H1 (cell line): ENCODE measurements around the gene TASOR2. TPM values are rescaled to one million over a fixed set of nuclear protein-coding genes. Genes with fewer than 3 reads are reported as not detected.

Source experiments
- CTCF ChIA-PET: fragments of 300-600 bp; sonication (Branson Sonifier 250); formaldehyde crosslinking; loops from one replicate; lab custom pipeline; 2021; ENCODE audit not compliant: partially characterized antibody; lab: Charles Lee
- POLR2A ChIA-PET: fragments of 300-600 bp; sonication (Branson Sonifier 250); formaldehyde crosslinking; loops from one replicate; lab custom pipeline; 2021; ENCODE audit warnings: inconsistent platforms; ENCODE audit not compliant: partially characterized antibody; lab: Charles Lee
- DNase-seq, 2 experiments: peaks; one replicate each; pipeline versions ENCODE4 v3.0.0 to v3.0.0-alpha.2; 2010 to 2022; ENCODE audit warnings: low spot score in 2 of 2, low read depth in 1 of 2, mixed read lengths in 1 of 2
- FAIRE-seq: peaks from 2 replicates; lab custom pipeline; 2011; peaks lifted over from hg19 to GRCh38; lab: Jason Lieb, UNC
- H2AFZ ChIP-seq: 2 replicates; pipeline ENCODE4 v1.8.1; 2012; ENCODE audit warnings: low read length, inconsistent platforms
- H2AK5ac ChIP-seq: 2 replicates; pipeline ENCODE4 v1.6.1; 2013; ENCODE audit warnings: low read depth, low read length
- H2BK120ac ChIP-seq: replicated peaks from 2 replicates; pipeline ENCODE3; 2013; ENCODE audit warnings: low read depth, low read length, inconsistent platforms
- H2BK12ac ChIP-seq: 2 replicates; pipeline ENCODE4 v1.6.1; 2013; ENCODE audit warnings: low read depth, low read length
- H2BK15ac ChIP-seq: 2 replicates; pipeline ENCODE4 v1.6.1; 2013; ENCODE audit warnings: low read length
- H2BK20ac ChIP-seq: 2 replicates; pipeline ENCODE4 v1.6.1; 2013; ENCODE audit warnings: low read length
- H2BK5ac ChIP-seq: 2 replicates; pipeline ENCODE4 v1.6.1; 2013; ENCODE audit warnings: low read depth, low read length
- H3K14ac ChIP-seq: 2 replicates; pipeline ENCODE4 v1.6.1; 2013; ENCODE audit warnings: inconsistent platforms; ENCODE audit not compliant: insufficient read length
- H3K18ac ChIP-seq: 2 replicates; pipeline ENCODE4 v1.6.1; 2013; ENCODE audit warnings: low read length; ENCODE audit errors: extremely low read depth
- H3K23ac ChIP-seq: 2 replicates; pipeline ENCODE4 v1.6.1; 2013; ENCODE audit warnings: inconsistent platforms; ENCODE audit not compliant: insufficient read length
- H3K23me2 ChIP-seq: 2 replicates; pipeline ENCODE4 v1.6.1; 2013; ENCODE audit warnings: low read depth, low read length
- H3K27ac ChIP-seq: 2 replicates; pipeline ENCODE4 v1.6.1; 2011; ENCODE audit warnings: low read depth, low read length, inconsistent platforms
- H3K27me3 ChIP-seq, 4 experiments: replicated peaks in 1 of 4; 1 replicate in 1 of 4; 2 replicates in 3 of 4; pipeline versions ENCODE4 v1.6.1 to v1.8.1; 2011 to 2013; ENCODE audit warnings: low read length in 3 of 4, mild to moderate bottlenecking in 3 of 4, inconsistent platforms in 2 of 4, mixed read lengths in 2 of 4, moderate library complexity in 1 of 4; ENCODE audit not compliant: control insufficient read depth in 3 of 4, insufficient read depth in 3 of 4; ENCODE audit errors: extremely low read depth in 1 of 4
- H3K36me3 ChIP-seq, 4 experiments: 2 replicates each; pipeline versions ENCODE4 v1.6.1 to v1.8.1; 2011 to 2013; ENCODE audit warnings: mild to moderate bottlenecking in 4 of 4, low read length in 3 of 4, moderate library complexity in 2 of 4, control low read depth in 1 of 4, inconsistent platforms in 1 of 4; ENCODE audit not compliant: insufficient read depth in 4 of 4, control insufficient read depth in 2 of 4
- H3K4ac ChIP-seq: replicated peaks from 2 replicates; pipeline ENCODE3; 2013; ENCODE audit warnings: low read length, low read depth, mixed read lengths, inconsistent platforms; ENCODE audit not compliant: insufficient read length
- H3K4me1 ChIP-seq, 4 experiments: replicated peaks in 1 of 4; 1 replicate in 1 of 4; 2 replicates in 3 of 4; pipeline versions ENCODE4 v1.6.1 to v1.8.1; 2011 to 2013; ENCODE audit warnings: low read length in 3 of 4, inconsistent platforms in 2 of 4, mixed read lengths in 1 of 4; ENCODE audit not compliant: insufficient read depth in 4 of 4, control insufficient read depth in 3 of 4
- H3K4me2 ChIP-seq, 2 experiments: 2 replicates each; pipeline versions ENCODE4 v1.6.1 to v1.8.1; 2011 to 2013; ENCODE audit warnings: low read depth in 2 of 2, low read length in 2 of 2, control low read depth in 1 of 2, inconsistent platforms in 1 of 2, mild to moderate bottlenecking in 1 of 2; ENCODE audit not compliant: insufficient read depth in 1 of 2
- H3K4me3 ChIP-seq, 4 experiments: fragments of 200-600, 300-600 bp in 1 of 4; sonication (generic), shearing (Covaris generic), sonication (Bioruptor Twin) in 1 of 4; 2 replicates each; pipeline versions ENCODE4 v1.5.1 to v1.8.1; 2011 to 2016; ENCODE audit warnings: low read length in 4 of 4, low read depth in 3 of 4, control low read depth in 2 of 4, inconsistent platforms in 2 of 4, mild to moderate bottlenecking in 2 of 4, mixed read lengths in 1 of 4, moderate library complexity in 1 of 4; ENCODE audit not compliant: insufficient read depth in 2 of 4; ENCODE audit errors: extremely low read depth in 1 of 4
- H3K56ac ChIP-seq: replicated peaks from 2 replicates; pipeline ENCODE3; 2013; ENCODE audit warnings: low read depth, mild to moderate bottlenecking, mixed read lengths, low read length, inconsistent platforms; ENCODE audit not compliant: insufficient read length
- H3K79me1 ChIP-seq: 2 replicates; pipeline ENCODE4 v1.6.1; 2013; ENCODE audit warnings: low read depth, low read length, control low read depth
- H3K79me2 ChIP-seq, 2 experiments: 2 replicates each; pipeline versions ENCODE4 v1.6.1 to v1.8.1; 2012 to 2013; ENCODE audit warnings: low read length in 2 of 2, mild to moderate bottlenecking in 2 of 2, inconsistent platforms in 1 of 2; ENCODE audit not compliant: insufficient read depth in 2 of 2, control insufficient read depth in 1 of 2
- H3K9ac ChIP-seq, 4 experiments: replicated peaks in 1 of 4; 1 replicate in 1 of 4; 2 replicates in 3 of 4; pipeline versions ENCODE4 v1.6.1 to v1.8.1; 2011 to 2013; ENCODE audit warnings: low read depth in 3 of 4, low read length in 3 of 4, control low read depth in 2 of 4, mild to moderate bottlenecking in 2 of 4, moderate library complexity in 2 of 4, inconsistent platforms in 1 of 4; ENCODE audit errors: extremely low read depth in 1 of 4
- H3K9me3 ChIP-seq, 2 experiments: 2 replicates each; pipeline versions ENCODE4 v1.6.1 to v1.8.1; 2012 to 2013; ENCODE audit warnings: mild to moderate bottlenecking in 2 of 2, moderate library complexity in 2 of 2, control low read depth in 1 of 2, inconsistent platforms in 1 of 2, low read depth in 1 of 2, low read length in 1 of 2, mixed read lengths in 1 of 2; ENCODE audit not compliant: insufficient read depth in 2 of 2
- H4K20me1 ChIP-seq, 2 experiments: replicated peaks in 1 of 2; 2 replicates each; pipeline versions ENCODE3 to v1.8.1; 2011 to 2013; ENCODE audit warnings: inconsistent platforms in 2 of 2, low read length in 2 of 2, mild to moderate bottlenecking in 1 of 2; ENCODE audit not compliant: insufficient read depth in 2 of 2, control insufficient read depth in 1 of 2
- H4K5ac ChIP-seq: 2 replicates; pipeline ENCODE4 v1.6.1; 2013; ENCODE audit warnings: low read length, low read depth, mixed read lengths, inconsistent platforms; ENCODE audit not compliant: insufficient read length
- H4K8ac ChIP-seq: 2 replicates; pipeline ENCODE4 v1.8.0; 2013; ENCODE audit warnings: mild to moderate bottlenecking, moderate library complexity, low read length, inconsistent platforms; ENCODE audit not compliant: insufficient read depth; ENCODE audit errors: extremely low read depth
- H4K91ac ChIP-seq: replicated peaks from 2 replicates; pipeline ENCODE3; 2013; ENCODE audit warnings: low read length, mixed read lengths, inconsistent platforms; ENCODE audit not compliant: insufficient read length
- CBX8 ChIP-seq: fragments of 300-800, 300-1000 bp; sonication (generic); IDR thresholded peaks from 2 replicates; pipeline ENCODE4 v1.7.1; 2016; ENCODE audit warnings: low read depth, low read length, borderline replicate concordance
- CEBPB ChIP-seq: IDR thresholded peaks from 2 replicates; pipeline ENCODE4 v1.6.1; 2012; ENCODE audit warnings: low read depth, low read length
- CHD2 ChIP-seq: IDR thresholded peaks from 2 replicates; pipeline ENCODE4 v1.6.1; 2012; ENCODE audit warnings: low read length, improper control_type of control experiment
- EZH2 ChIP-seq: fragments of 200-600 bp; sonication (generic); IDR thresholded peaks from 2 replicates; pipeline ENCODE4 v1.7.1; 2012; ENCODE audit warnings: low read depth, mild to moderate bottlenecking, moderate library complexity, low read length, inconsistent platforms; ENCODE audit not compliant: severe bottlenecking
- JUND ChIP-seq: IDR thresholded peaks from 2 replicates; pipeline ENCODE4 v1.6.1; 2011; ENCODE audit warnings: mild to moderate bottlenecking, improper control_type of control experiment, low read length
- KDM1A ChIP-seq: fragments of 200-600, 300-600 bp; sonication (generic); IDR thresholded peaks from 2 replicates; pipeline ENCODE4 v1.7.1; 2016; ENCODE audit warnings: mild to moderate bottlenecking, low read length, borderline replicate concordance
- PHF8 ChIP-seq: fragments of 200-600 bp; sonication (generic); conservative IDR thresholded peaks from 2 replicates; pipeline ENCODE4 v1.7.1; 2012; ENCODE audit warnings: low read depth, mild to moderate bottlenecking, inconsistent platforms, low read length, moderate library complexity
- POU5F1 ChIP-seq: IDR thresholded peaks from 2 replicates; pipeline ENCODE4 v1.6.1; 2011; ENCODE audit warnings: low read depth, mild to moderate bottlenecking, low read length, moderate library complexity
- SIRT6 ChIP-seq: IDR thresholded peaks from one replicate; pipeline ENCODE4 v1.7.1; 2012; ENCODE audit warnings: low read length, inconsistent platforms
- TAF7 ChIP-seq: optimal IDR thresholded peaks from 2 replicates; pipeline ENCODE3; 2011; ENCODE audit warnings: low read depth, mild to moderate bottlenecking, inconsistent platforms, low read length, moderate library complexity, borderline replicate concordance
- TBP ChIP-seq: IDR thresholded peaks from 2 replicates; pipeline ENCODE4 v1.6.1; 2011; ENCODE audit warnings: low read depth, low read length, improper control_type of control experiment
- YY1 ChIP-seq: IDR thresholded peaks from 2 replicates; pipeline ENCODE4 v1.6.1; 2011; ENCODE audit warnings: low read depth, mild to moderate bottlenecking, low read length
- WGBS, 2 experiments: shearing (Covaris generic) in 1 of 2; methylation state at CpG; one replicate each; pipeline versions ENCODE4 v1.1.6 to v1.1.7; 2013 to 2015; ENCODE audit warnings: low lambda C conversion rate in 2 of 2, mixed read lengths in 2 of 2, inconsistent platforms in 1 of 2, low coverage in 1 of 2, missing lambda C conversion rate in 1 of 2; ENCODE audit not compliant: insufficient replicate concordance in 2 of 2, insufficient coverage in 1 of 2, insufficient read length in 1 of 2; ENCODE audit errors: extremely low coverage in 1 of 2, missing lambda C conversion rate in 1 of 2; 5-methylcytosine and 5-hydroxymethylcytosine counted together
- polyA plus RNA-seq, 7 experiments: library from polyadenylated mRNA; depleted of rRNA in 3 of 7; stranded (reverse) in 5 of 7; unstranded in 2 of 7; fragments of >200 nt in 5 of 7; fragments of 200-250 nt in 2 of 7; gene quantifications; 1 replicate in 5 of 7; 2 replicates in 1 of 7; 4 replicates in 1 of 7; pipeline versions ENCODE4 v1.2.1 to v1.2.3, GENCODE V29; 2011 to 2013; ENCODE audit warnings: missing spikeins in 2 of 7, mixed read lengths in 2 of 7
- total RNA-seq: library from RNA; stranded (reverse); fragmentation: NEBNext Ultra II Directional; extraction: Animal tissue kit (Norgen Biotek cat#: 25700); gene quantifications from 2 replicates; pipeline ENCODE4 v1.2.1, GENCODE V29; 2021
- TF ChIP-seq, protein P1 (sequence below): IDR thresholded peaks from 2 replicates; pipeline ENCODE4 v1.6.1; 2012; ENCODE audit warnings: inconsistent platforms
- TF ChIP-seq, protein P2 (sequence below): IDR thresholded peaks from 2 replicates; pipeline ENCODE4 v1.6.1; 2011; ENCODE audit warnings: low read depth, mild to moderate bottlenecking, low read length; ENCODE audit not compliant: insufficient read depth

The TASOR2 gene
- total and polyA plus RNA-seq, 2 of the 8 experiments (the other 6 are each of a cell fraction or from before 2014, with no cell fraction given) = 13.1 to 74.9 TPM

DNA sequence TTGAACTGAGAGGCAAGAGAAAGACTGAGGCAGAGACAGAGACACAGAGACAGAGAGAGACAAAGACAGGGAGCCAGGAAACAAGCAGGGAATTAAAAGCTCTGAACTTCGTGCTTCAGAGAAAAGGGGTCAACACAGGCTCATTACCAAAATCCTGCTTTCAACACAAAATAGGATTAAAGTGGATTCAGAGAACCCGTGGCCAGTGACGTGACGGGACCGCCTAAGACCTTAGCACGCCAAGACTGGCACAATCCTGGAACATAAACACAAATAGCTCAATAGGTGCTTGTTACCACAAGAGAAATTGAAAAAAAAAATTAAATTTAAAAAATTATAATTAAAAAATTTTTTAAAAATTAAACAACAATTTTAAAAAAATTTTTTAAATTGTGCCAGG, 39.7 kb upstream of the TASOR2 start:
- Histone ChIP-seq H3K14ac (no peak overlapping the region), H2BK5ac (no peak overlapping the region), H4K8ac (no peak overlapping the region), H2BK12ac (no peak overlapping the region), H4K91ac (no peak overlapping the region), H2AFZ (no peak overlapping the region), H3K4me3 (no peak overlapping the region), H3K79me1 (peaks cover 3% of the 10 kb centered on the region; the same call in 1 of the 2 replicates), H3K4me2 (no peak overlapping the region), H3K23me2 (no peaks in the 10 kb centered on the region), H2BK120ac (no peak overlapping the region), H4K20me1 (no peaks in the 10 kb centered on the region), H2BK20ac (no peak overlapping the region), H3K36me3 (peaks cover 0 to 22% (median 9%) of the 10 kb centered on the region in 4 experiments; a peak in 5 of 8 replicates), H3K56ac (no peak overlapping the region), H3K23ac (no peak overlapping the region), H3K9me3 (no peaks in the 10 kb centered on the region), H3K27me3 (no peaks in the 10 kb centered on the region), H3K18ac (no peak overlapping the region), H2BK15ac (no peak overlapping the region), H3K4ac (no peak overlapping the region), H3K79me2 (no peaks in the 10 kb centered on the region), H3K9ac (no peak overlapping the region), H3K4me1 (no peaks in the 10 kb centered on the region; a peak in 1 of 7 replicates), H3K27ac (no peak overlapping the region), H2AK5ac (no peak overlapping the region), H4K5ac (no peak overlapping the region)
- FAIRE-seq (no peak), DNase-seq (no peak)
- POLR2A ChIA-PET = no interaction called here
- 96% methylated on average over 6 of the region's 6 CpGs; no CpG with 5 or more reads in 1 of the 2 experiments for WGBS, 2 experiments
- TF ChIP-seq TAF7 (no peak), CEBPB (no peak), PHF8 (no peak), POU5F1 (no peak), CBX8 (no peak), CHD2 (no peak), YY1 (no peak), TBP (no peak), SIRT6 (no peak), KDM1A (no peak), JUND (no peak), EZH2 (no peak)
- TF ChIP-seq, protein P1, sequence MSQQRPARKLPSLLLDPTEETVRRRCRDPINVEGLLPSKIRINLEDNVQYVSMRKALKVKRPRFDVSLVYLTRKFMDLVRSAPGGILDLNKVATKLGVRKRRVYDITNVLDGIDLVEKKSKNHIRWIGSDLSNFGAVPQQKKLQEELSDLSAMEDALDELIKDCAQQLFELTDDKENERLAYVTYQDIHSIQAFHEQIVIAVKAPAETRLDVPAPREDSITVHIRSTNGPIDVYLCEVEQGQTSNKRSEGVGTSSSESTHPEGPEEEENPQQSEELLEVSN = no peak
- TF ChIP-seq, protein P2, sequence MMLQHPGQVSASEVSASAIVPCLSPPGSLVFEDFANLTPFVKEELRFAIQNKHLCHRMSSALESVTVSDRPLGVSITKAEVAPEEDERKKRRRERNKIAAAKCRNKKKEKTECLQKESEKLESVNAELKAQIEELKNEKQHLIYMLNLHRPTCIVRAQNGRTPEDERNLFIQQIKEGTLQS = no peak
- CTCF ChIA-PET = interaction anchor here (2.9 to 5.2 kb wide), 2 partner anchors 14 to 22 kb away, joined by 8 to 41 read pairs; no protein-coding TSS in a partner anchor
